Measurements from ENCODE around the gene SOX10.

- TF ChIP-seq CTCF (IDR thresholded peaks at IDR 0.05 in 4 of 5, conservative IDR thresholded peaks at IDR 0.05 in 1 of 5): no peak
- no peak for TF ChIP-seq POLR2A (IDR thresholded peaks at IDR 0.05)
These were observed 56.8 kb downstream of the SOX10 start for GRCh38 chr22:37927637-37927936.
